ENCODE results near the gene PTPRF.

PTPRF gene

GRCh38 chr1:43584204-43584603, 53.5 kb downstream of the PTPRF start:
- no peak for DNase-seq

- DNase-seq, result no peak
Observed at GRCh38 chr1:43585557-43585956, 54.9 kb downstream of the PTPRF start.

- no peak for DNase-seq
Observed at GRCh38 chr1:43586136-43586731, 55.6 kb downstream of the PTPRF start.

GRCh38 chr1:43587001-43587400, 56.3 kb downstream of the PTPRF start:
- no peak for DNase-seq

- DNase-seq, result no peak
Observed at GRCh38 chr1:43587594-43587993, 56.9 kb downstream of the PTPRF start.

- no peak for DNase-seq
Observed at GRCh38 chr1:43588592-43588991, 57.9 kb downstream of the PTPRF start.

GRCh38 chr1:43590388-43590925, 59.8 kb downstream of the PTPRF start:
- no peak for DNase-seq

- no peak for DNase-seq
Observed at GRCh38 chr1:43591181-43591580, 60.5 kb downstream of the PTPRF start.

- DNase-seq, result no peak
Observed at GRCh38 chr1:43592051-43592665, 61.5 kb downstream of the PTPRF start.

GRCh38 chr1:43592974-43593683, 62.4 kb downstream of the PTPRF start:
- no peak for DNase-seq

GRCh38 chr1:43596579-43596978, 65.9 kb downstream of the PTPRF start:
- no peak for DNase-seq

- no peak for DNase-seq
Observed at GRCh38 chr1:43597028-43597427, 66.3 kb downstream of the PTPRF start.

GRCh38 chr1:43597721-43598120, 67.0 kb downstream of the PTPRF start:
- DNase-seq, result no peak

GRCh38 chr1:43598622-43599021, 67.9 kb downstream of the PTPRF start:
- DNase-seq, result no peak

GRCh38 chr1:43600033-43601020, 69.6 kb downstream of the PTPRF start:
- no peak for DNase-seq

- no peak for DNase-seq
Observed at GRCh38 chr1:43602990-43603389, 72.3 kb downstream of the PTPRF start.

GRCh38 chr1:43604192-43604591, 73.5 kb downstream of the PTPRF start:
- DNase-seq, result no peak

- no peak for DNase-seq
Observed at GRCh38 chr1:43605157-43605556, 74.5 kb downstream of the PTPRF start.

GRCh38 chr1:43605766-43606165, 75.1 kb downstream of the PTPRF start:
- no peak for DNase-seq

- DNase-seq, result no peak
Observed at GRCh38 chr1:43606624-43607023, 75.9 kb downstream of the PTPRF start.

- DNase-seq, result no peak
Observed at GRCh38 chr1:43608827-43609226, 78.1 kb downstream of the PTPRF start.

GRCh38 chr1:43610339-43610738, 79.7 kb downstream of the PTPRF start:
- no peak for DNase-seq

GRCh38 chr1:43611950-43612349, 81.3 kb downstream of the PTPRF start:
- no peak for DNase-seq

Data from eye (tissue), 1 donor.